H1 (cell line): Measurements from ENCODE around the gene UBE2L6. TPM values are rescaled to one million over a fixed set of nuclear protein-coding genes. Genes with fewer than 3 reads are reported as not detected.

Experiments used
- CTCF ChIA-PET: fragments of 300-600 bp; sonication (Branson Sonifier 250); formaldehyde crosslinking; loops from one replicate; lab custom pipeline; 2021; ENCODE audit not compliant: partially characterized antibody; lab: Charles Lee
- POLR2A ChIA-PET: fragments of 300-600 bp; sonication (Branson Sonifier 250); formaldehyde crosslinking; loops from one replicate; lab custom pipeline; 2021; ENCODE audit warnings: inconsistent platforms; ENCODE audit not compliant: partially characterized antibody; lab: Charles Lee
- DNase-seq, 2 experiments: peaks; one replicate each; pipeline versions ENCODE4 v3.0.0 to v3.0.0-alpha.2; 2010 to 2022; ENCODE audit warnings: low spot score in 2 of 2, low read depth in 1 of 2, mixed read lengths in 1 of 2
- FAIRE-seq: peaks from 2 replicates; lab custom pipeline; 2011; peaks lifted over from hg19 to GRCh38; lab: Jason Lieb, UNC
- H2AFZ ChIP-seq: 2 replicates; pipeline ENCODE4 v1.8.1; 2012; ENCODE audit warnings: low read length, inconsistent platforms
- H2AK5ac ChIP-seq: 2 replicates; pipeline ENCODE4 v1.6.1; 2013; ENCODE audit warnings: low read depth, low read length
- H2BK120ac ChIP-seq: replicated peaks from 2 replicates; pipeline ENCODE3; 2013; ENCODE audit warnings: low read depth, low read length, inconsistent platforms
- H2BK12ac ChIP-seq: 2 replicates; pipeline ENCODE4 v1.6.1; 2013; ENCODE audit warnings: low read depth, low read length
- H2BK15ac ChIP-seq: 2 replicates; pipeline ENCODE4 v1.6.1; 2013; ENCODE audit warnings: low read length
- H2BK20ac ChIP-seq: 2 replicates; pipeline ENCODE4 v1.6.1; 2013; ENCODE audit warnings: low read length
- H2BK5ac ChIP-seq: 2 replicates; pipeline ENCODE4 v1.6.1; 2013; ENCODE audit warnings: low read depth, low read length
- H3K14ac ChIP-seq: 2 replicates; pipeline ENCODE4 v1.6.1; 2013; ENCODE audit warnings: inconsistent platforms; ENCODE audit not compliant: insufficient read length
- H3K18ac ChIP-seq: 2 replicates; pipeline ENCODE4 v1.6.1; 2013; ENCODE audit warnings: low read length; ENCODE audit errors: extremely low read depth
- H3K23ac ChIP-seq: 2 replicates; pipeline ENCODE4 v1.6.1; 2013; ENCODE audit warnings: inconsistent platforms; ENCODE audit not compliant: insufficient read length
- H3K23me2 ChIP-seq: 2 replicates; pipeline ENCODE4 v1.6.1; 2013; ENCODE audit warnings: low read depth, low read length
- H3K27ac ChIP-seq: 2 replicates; pipeline ENCODE4 v1.6.1; 2011; ENCODE audit warnings: low read depth, low read length, inconsistent platforms
- H3K27me3 ChIP-seq, 4 experiments: replicated peaks in 1 of 4; 1 replicate in 1 of 4; 2 replicates in 3 of 4; pipeline versions ENCODE4 v1.6.1 to v1.8.1; 2011 to 2013; ENCODE audit warnings: low read length in 3 of 4, mild to moderate bottlenecking in 3 of 4, inconsistent platforms in 2 of 4, mixed read lengths in 2 of 4, moderate library complexity in 1 of 4; ENCODE audit not compliant: control insufficient read depth in 3 of 4, insufficient read depth in 3 of 4; ENCODE audit errors: extremely low read depth in 1 of 4
- H3K36me3 ChIP-seq, 4 experiments: 2 replicates each; pipeline versions ENCODE4 v1.6.1 to v1.8.1; 2011 to 2013; ENCODE audit warnings: mild to moderate bottlenecking in 4 of 4, low read length in 3 of 4, moderate library complexity in 2 of 4, control low read depth in 1 of 4, inconsistent platforms in 1 of 4; ENCODE audit not compliant: insufficient read depth in 4 of 4, control insufficient read depth in 2 of 4
- H3K4ac ChIP-seq: replicated peaks from 2 replicates; pipeline ENCODE3; 2013; ENCODE audit warnings: low read length, low read depth, mixed read lengths, inconsistent platforms; ENCODE audit not compliant: insufficient read length
- H3K4me1 ChIP-seq, 4 experiments: replicated peaks in 1 of 4; 1 replicate in 1 of 4; 2 replicates in 3 of 4; pipeline versions ENCODE4 v1.6.1 to v1.8.1; 2011 to 2013; ENCODE audit warnings: low read length in 3 of 4, inconsistent platforms in 2 of 4, mixed read lengths in 1 of 4; ENCODE audit not compliant: insufficient read depth in 4 of 4, control insufficient read depth in 3 of 4
- H3K4me2 ChIP-seq, 2 experiments: 2 replicates each; pipeline versions ENCODE4 v1.6.1 to v1.8.1; 2011 to 2013; ENCODE audit warnings: low read depth in 2 of 2, low read length in 2 of 2, control low read depth in 1 of 2, inconsistent platforms in 1 of 2, mild to moderate bottlenecking in 1 of 2; ENCODE audit not compliant: insufficient read depth in 1 of 2
- H3K4me3 ChIP-seq, 4 experiments: fragments of 200-600, 300-600 bp in 1 of 4; sonication (generic), shearing (Covaris generic), sonication (Bioruptor Twin) in 1 of 4; 2 replicates each; pipeline versions ENCODE4 v1.5.1 to v1.8.1; 2011 to 2016; ENCODE audit warnings: low read length in 4 of 4, low read depth in 3 of 4, control low read depth in 2 of 4, inconsistent platforms in 2 of 4, mild to moderate bottlenecking in 2 of 4, mixed read lengths in 1 of 4, moderate library complexity in 1 of 4; ENCODE audit not compliant: insufficient read depth in 2 of 4; ENCODE audit errors: extremely low read depth in 1 of 4
- H3K56ac ChIP-seq: replicated peaks from 2 replicates; pipeline ENCODE3; 2013; ENCODE audit warnings: low read depth, mild to moderate bottlenecking, mixed read lengths, low read length, inconsistent platforms; ENCODE audit not compliant: insufficient read length
- H3K79me1 ChIP-seq: 2 replicates; pipeline ENCODE4 v1.6.1; 2013; ENCODE audit warnings: low read depth, low read length, control low read depth
- H3K79me2 ChIP-seq, 2 experiments: 2 replicates each; pipeline versions ENCODE4 v1.6.1 to v1.8.1; 2012 to 2013; ENCODE audit warnings: low read length in 2 of 2, mild to moderate bottlenecking in 2 of 2, inconsistent platforms in 1 of 2; ENCODE audit not compliant: insufficient read depth in 2 of 2, control insufficient read depth in 1 of 2
- H3K9ac ChIP-seq, 4 experiments: replicated peaks in 1 of 4; 1 replicate in 1 of 4; 2 replicates in 3 of 4; pipeline versions ENCODE4 v1.6.1 to v1.8.1; 2011 to 2013; ENCODE audit warnings: low read depth in 3 of 4, low read length in 3 of 4, control low read depth in 2 of 4, mild to moderate bottlenecking in 2 of 4, moderate library complexity in 2 of 4, inconsistent platforms in 1 of 4; ENCODE audit errors: extremely low read depth in 1 of 4
- H3K9me3 ChIP-seq, 2 experiments: 2 replicates each; pipeline versions ENCODE4 v1.6.1 to v1.8.1; 2012 to 2013; ENCODE audit warnings: mild to moderate bottlenecking in 2 of 2, moderate library complexity in 2 of 2, control low read depth in 1 of 2, inconsistent platforms in 1 of 2, low read depth in 1 of 2, low read length in 1 of 2, mixed read lengths in 1 of 2; ENCODE audit not compliant: insufficient read depth in 2 of 2
- H4K20me1 ChIP-seq, 2 experiments: replicated peaks in 1 of 2; 2 replicates each; pipeline versions ENCODE3 to v1.8.1; 2011 to 2013; ENCODE audit warnings: inconsistent platforms in 2 of 2, low read length in 2 of 2, mild to moderate bottlenecking in 1 of 2; ENCODE audit not compliant: insufficient read depth in 2 of 2, control insufficient read depth in 1 of 2
- H4K5ac ChIP-seq: 2 replicates; pipeline ENCODE4 v1.6.1; 2013; ENCODE audit warnings: low read length, low read depth, mixed read lengths, inconsistent platforms; ENCODE audit not compliant: insufficient read length
- H4K8ac ChIP-seq: 2 replicates; pipeline ENCODE4 v1.8.0; 2013; ENCODE audit warnings: mild to moderate bottlenecking, moderate library complexity, low read length, inconsistent platforms; ENCODE audit not compliant: insufficient read depth; ENCODE audit errors: extremely low read depth
- H4K91ac ChIP-seq: replicated peaks from 2 replicates; pipeline ENCODE3; 2013; ENCODE audit warnings: low read length, mixed read lengths, inconsistent platforms; ENCODE audit not compliant: insufficient read length
- MAFK ChIP-seq: IDR thresholded peaks from 2 replicates; pipeline ENCODE4 v1.6.1; 2012; ENCODE audit warnings: low read depth, mild to moderate bottlenecking, improper control_type of control experiment, low read length
- NANOG ChIP-seq: IDR thresholded peaks from 2 replicates; pipeline ENCODE4 v1.6.1; 2011; ENCODE audit warnings: low read length, low read depth, mild to moderate bottlenecking, inconsistent platforms; ENCODE audit not compliant: insufficient read depth, poor library complexity, severe bottlenecking
- RAD21 ChIP-seq, 2 experiments: IDR thresholded peaks in 1 of 2; conservative IDR thresholded peaks in 1 of 2; 2 replicates each; pipeline ENCODE4 v1.6.1; 2011; ENCODE audit warnings: low read depth in 2 of 2, low read length in 2 of 2, improper control_type of control experiment in 1 of 2, inconsistent platforms in 1 of 2, mild to moderate bottlenecking in 1 of 2, moderate library complexity in 1 of 2
- WGBS, 2 experiments: shearing (Covaris generic) in 1 of 2; methylation state at CpG; one replicate each; pipeline versions ENCODE4 v1.1.6 to v1.1.7; 2013 to 2015; ENCODE audit warnings: low lambda C conversion rate in 2 of 2, mixed read lengths in 2 of 2, inconsistent platforms in 1 of 2, low coverage in 1 of 2, missing lambda C conversion rate in 1 of 2; ENCODE audit not compliant: insufficient replicate concordance in 2 of 2, insufficient coverage in 1 of 2, insufficient read length in 1 of 2; ENCODE audit errors: extremely low coverage in 1 of 2, missing lambda C conversion rate in 1 of 2; 5-methylcytosine and 5-hydroxymethylcytosine counted together
- polyA plus RNA-seq, 7 experiments: library from polyadenylated mRNA; depleted of rRNA in 3 of 7; stranded (reverse) in 5 of 7; unstranded in 2 of 7; fragments of >200 nt in 5 of 7; fragments of 200-250 nt in 2 of 7; gene quantifications; 1 replicate in 5 of 7; 2 replicates in 1 of 7; 4 replicates in 1 of 7; pipeline versions ENCODE4 v1.2.1 to v1.2.3, GENCODE V29; 2011 to 2013; ENCODE audit warnings: missing spikeins in 2 of 7, mixed read lengths in 2 of 7
- total RNA-seq: library from RNA; stranded (reverse); fragmentation: NEBNext Ultra II Directional; extraction: Animal tissue kit (Norgen Biotek cat#: 25700); gene quantifications from 2 replicates; pipeline ENCODE4 v1.2.1, GENCODE V29; 2021
- TF ChIP-seq, protein P1 (sequence below): IDR thresholded peaks from 2 replicates; pipeline ENCODE4 v1.6.1; 2012; ENCODE audit warnings: inconsistent platforms

Gene UBE2L6
- total and polyA plus RNA-seq, 2 of the 8 experiments (the other 6 are each of a cell fraction or from before 2014, with no cell fraction given): 67.8 to 89.2 TPM

DNA sequence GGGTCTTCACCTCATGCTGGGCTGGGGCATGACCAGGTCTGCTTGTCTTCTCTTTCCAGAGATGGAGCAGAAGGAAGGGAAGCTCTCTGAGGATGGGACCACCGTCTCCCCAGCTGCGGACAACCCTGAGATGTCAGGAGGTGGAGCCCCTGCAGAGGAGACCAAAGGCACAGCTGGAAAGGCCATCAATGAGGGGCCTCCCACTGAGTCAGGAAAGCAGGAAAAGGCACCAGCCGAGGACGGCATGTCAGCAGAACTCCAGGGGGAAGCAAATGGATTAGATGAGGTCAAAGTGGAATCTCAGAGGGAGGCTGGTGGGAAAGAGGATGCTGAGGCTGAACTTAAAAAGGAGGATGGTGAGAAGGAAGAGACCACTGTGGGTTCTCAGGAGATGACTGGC, 24.9 kb downstream of the UBE2L6 start:
- 78% methylated on average over 4 of the region's 4 CpGs; no CpG with 5 or more reads in 1 of the 2 experiments for WGBS, 2 experiments
- CTCF ChIA-PET: interaction anchor here (1.0 to 4.4 kb wide), 6 partner anchors 8 to 98 kb away, joined by 3 to 21 read pairs (median 5); no protein-coding TSS in a partner anchor
- Histone ChIP-seq H3K4me1 (peaks cover 2 to 19% (median 13%) of the 10 kb centered on the region in 4 experiments), H3K27ac (no peak overlapping the region), H3K14ac (no peak overlapping the region), H2BK5ac (peak overlapping the region; percentile 48; the same call in 1 of the 2 replicates), H3K9ac (no peak overlapping the region), H4K20me1 (no peaks in the 10 kb centered on the region), H3K36me3 (no peaks in the 10 kb centered on the region), H3K23me2 (no peaks in the 10 kb centered on the region), H3K9me3 (no peaks in the 10 kb centered on the region), H2BK15ac (0 out of 2 replicates have a peak overlapping the region, but pooled peaks have one; percentile 48), H3K4me2 (peak overlapping the region in 1 of 2 experiments; percentile 2; a peak in 1 of 4 replicates), H3K4me3 (no peak overlapping the region), H4K91ac (no peak overlapping the region), H4K5ac (no peak overlapping the region), H3K79me1 (no peaks in the 10 kb centered on the region), H4K8ac (no peak overlapping the region), H2AFZ (no peak overlapping the region), H3K79me2 (no peaks in the 10 kb centered on the region), H3K56ac (no peak overlapping the region), H3K27me3 (no peaks in the 10 kb centered on the region; a peak in 2 of 7 replicates), H3K23ac (no peak overlapping the region), H2BK12ac (0 out of 2 replicates have a peak overlapping the region, but pooled peaks have one; percentile 99), H2AK5ac (peak overlapping the region; percentile 71; the same call in 1 of the 2 replicates), H3K18ac (no peak overlapping the region), H2BK20ac (peak overlapping the region; percentile 53; the same call in 1 of the 2 replicates), H3K4ac (no peak overlapping the region), H2BK120ac (no peak overlapping the region)
- no peak for DNase-seq
- no peak for FAIRE-seq
- POLR2A ChIA-PET: interaction anchor here (0.6 to 2.7 kb wide), 5 partner anchors 13 to 97 kb away, joined by 3 to 10 read pairs (median 8); partner anchors contain the start of gene UBE2L6
- no peak for TF ChIP-seq RAD21 (IDR thresholded peaks at IDR 0.05 in 1 of 2, conservative IDR thresholded peaks at IDR 0.05 in 1 of 2; ENCODE audit: low read depth in 2 of 2, low read length in 2 of 2)
- no peak for TF ChIP-seq MAFK
- TF ChIP-seq, protein P1, sequence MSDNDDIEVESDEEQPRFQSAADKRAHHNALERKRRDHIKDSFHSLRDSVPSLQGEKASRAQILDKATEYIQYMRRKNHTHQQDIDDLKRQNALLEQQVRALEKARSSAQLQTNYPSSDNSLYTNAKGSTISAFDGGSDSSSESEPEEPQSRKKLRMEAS: no peak
- peak; percentile 70 for TF ChIP-seq NANOG
